Thyroid gland (tissue), 4 donors: ENCODE measurements around the gene RALGPS2. TPM values are rescaled to one million over a fixed set of nuclear protein-coding genes. Genes with fewer than 3 reads are reported as not detected.

Experiments used
- DNase-seq, 2 donors: peaks; one replicate each; pipeline ENCODE4 v3.0.0-alpha.2; 2019
- H3K27ac ChIP-seq, 3 donors: fragments of 200-600 bp; sonication (generic); 1 replicate in 2 of 3; 2 replicates in 1 of 3; pipeline ENCODE4 v1.5.1; 2016 to 2019; ENCODE audit warnings: mild to moderate bottlenecking in 1 of 3, moderate library complexity in 1 of 3
- H3K27me3 ChIP-seq: fragments of 200-600 bp; sonication (generic); one replicate; pipeline ENCODE4 v1.5.1; 2019
- H3K36me3 ChIP-seq, 2 donors: fragments of 200-600 bp; sonication (generic); one replicate each; pipeline ENCODE4 v1.5.1; 2016 to 2019
- H3K4me1 ChIP-seq, 2 donors: fragments of 200-600 bp; sonication (generic); one replicate each; pipeline ENCODE4 v1.5.1; 2017 to 2019
- H3K4me3 ChIP-seq, 3 donors: fragments of 200-600 bp; sonication (generic); replicated peaks in 1 of 3; 1 replicate in 2 of 3; 2 replicates in 1 of 3; pipeline ENCODE4 v1.5.1; 2016; ENCODE audit warnings: mild to moderate bottlenecking in 1 of 3
- H3K9me3 ChIP-seq: fragments of 200-600 bp; sonication (generic); one replicate; pipeline ENCODE4 v1.5.1; 2017
- POLR2A ChIP-seq, 2 donors: fragments of 450-650 bp; IDR thresholded peaks; one replicate each; pipeline ENCODE4 v1.6.1; 2017; ENCODE audit warnings: antibody characterized with exemption in 2 of 2, mild to moderate bottlenecking in 2 of 2, moderate library complexity in 1 of 2
- WGBS, 2 donors: methylation state at CpG; one replicate each; pipeline ENCODE4 v1.1.5; 2017; 5-methylcytosine and 5-hydroxymethylcytosine counted together
- intact Hi-C: fragments of 100-400 bp; cut with DNase I; formaldehyde crosslinking; loops from one replicate; pipeline ENCODE4 v1.15.1; 2023
- total RNA-seq, 4 donors: library from RNA; depleted of rRNA; stranded (reverse); fragments of >200 nt; gene quantifications; one replicate each; pipeline ENCODE4 v1.2.3, GENCODE V29; 2016
- TF ChIP-seq, protein P1 (sequence below), 6 experiments: fragments of 200-600 bp in 3 of 6; fragments of 450-650 bp in 3 of 6; sonication (generic) in 3 of 6; IDR thresholded peaks; one replicate each; pipeline ENCODE4 v1.5.1; 2016 to 2019; ENCODE audit warnings: antibody characterized with exemption in 6 of 6, mild to moderate bottlenecking in 2 of 6, inconsistent platforms in 1 of 6, moderate library complexity in 1 of 6

RALGPS2 gene
- total RNA-seq, 4 donors from 2014 or later: 15.3 to 31.4 (median 17.7) TPM

DNA sequence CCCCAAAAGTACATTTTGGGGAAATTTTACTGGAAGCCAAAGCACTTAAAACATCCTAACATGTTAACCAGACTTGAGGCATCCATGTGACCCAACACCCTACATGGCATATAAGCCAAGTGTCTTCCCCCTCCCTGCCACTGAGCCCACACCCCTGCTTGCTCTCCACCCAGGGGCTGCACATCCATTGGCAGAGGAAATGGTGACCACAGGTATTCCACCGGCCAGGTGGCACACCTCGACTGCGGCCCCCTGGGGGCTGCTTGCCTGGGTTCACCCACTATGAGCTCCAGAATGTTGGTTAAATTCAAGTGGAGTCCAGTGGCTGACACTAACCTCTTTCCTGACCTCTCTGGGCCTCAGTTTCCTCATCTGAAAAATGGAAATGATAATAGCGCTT is 236.3 kb downstream of the RALGPS2 start:
- TF ChIP-seq, protein P1, sequence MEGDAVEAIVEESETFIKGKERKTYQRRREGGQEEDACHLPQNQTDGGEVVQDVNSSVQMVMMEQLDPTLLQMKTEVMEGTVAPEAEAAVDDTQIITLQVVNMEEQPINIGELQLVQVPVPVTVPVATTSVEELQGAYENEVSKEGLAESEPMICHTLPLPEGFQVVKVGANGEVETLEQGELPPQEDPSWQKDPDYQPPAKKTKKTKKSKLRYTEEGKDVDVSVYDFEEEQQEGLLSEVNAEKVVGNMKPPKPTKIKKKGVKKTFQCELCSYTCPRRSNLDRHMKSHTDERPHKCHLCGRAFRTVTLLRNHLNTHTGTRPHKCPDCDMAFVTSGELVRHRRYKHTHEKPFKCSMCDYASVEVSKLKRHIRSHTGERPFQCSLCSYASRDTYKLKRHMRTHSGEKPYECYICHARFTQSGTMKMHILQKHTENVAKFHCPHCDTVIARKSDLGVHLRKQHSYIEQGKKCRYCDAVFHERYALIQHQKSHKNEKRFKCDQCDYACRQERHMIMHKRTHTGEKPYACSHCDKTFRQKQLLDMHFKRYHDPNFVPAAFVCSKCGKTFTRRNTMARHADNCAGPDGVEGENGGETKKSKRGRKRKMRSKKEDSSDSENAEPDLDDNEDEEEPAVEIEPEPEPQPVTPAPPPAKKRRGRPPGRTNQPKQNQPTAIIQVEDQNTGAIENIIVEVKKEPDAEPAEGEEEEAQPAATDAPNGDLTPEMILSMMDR (IDR thresholded peaks at IDR 0.05): no peak
- TF ChIP-seq POLR2A (IDR thresholded peaks at IDR 0.05): no peak
- no peak for DNase-seq
- Histone ChIP-seq H3K36me3 (no peaks in the 10 kb centered on the region), H3K4me3 (no peak overlapping the region), H3K9me3 (no peaks in the 10 kb centered on the region), H3K27me3 (no peaks in the 10 kb centered on the region), H3K27ac (no peak overlapping the region), H3K4me1 (peaks cover 0 to 10% of the 10 kb centered on the region in 2 donors)
- intact Hi-C loops: no loop called here
- WGBS, 2 donors: 99 to 100% methylated on average over 1 to 4 of the region's 4 CpGs

DNA sequence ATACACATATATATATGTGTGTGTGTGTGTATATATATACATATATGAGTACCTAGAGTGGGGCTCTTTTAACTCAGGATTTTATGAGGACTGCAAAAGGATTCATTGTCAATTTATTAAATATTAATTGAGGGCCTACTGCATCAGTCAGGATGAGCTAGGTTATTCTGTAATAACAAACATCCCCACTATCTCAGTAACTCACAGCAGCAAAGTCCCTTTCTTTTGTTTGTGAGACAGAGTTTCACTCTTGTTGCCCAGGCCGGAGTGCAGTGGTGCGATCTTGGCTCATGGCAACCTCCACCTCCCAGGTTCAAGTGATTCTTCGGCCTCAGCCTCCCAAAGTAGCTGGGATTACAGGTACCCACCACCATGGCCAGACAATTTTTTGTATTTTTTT is 236.8 kb downstream of the RALGPS2 start:
- intact Hi-C loops: no loop called here

DNA sequence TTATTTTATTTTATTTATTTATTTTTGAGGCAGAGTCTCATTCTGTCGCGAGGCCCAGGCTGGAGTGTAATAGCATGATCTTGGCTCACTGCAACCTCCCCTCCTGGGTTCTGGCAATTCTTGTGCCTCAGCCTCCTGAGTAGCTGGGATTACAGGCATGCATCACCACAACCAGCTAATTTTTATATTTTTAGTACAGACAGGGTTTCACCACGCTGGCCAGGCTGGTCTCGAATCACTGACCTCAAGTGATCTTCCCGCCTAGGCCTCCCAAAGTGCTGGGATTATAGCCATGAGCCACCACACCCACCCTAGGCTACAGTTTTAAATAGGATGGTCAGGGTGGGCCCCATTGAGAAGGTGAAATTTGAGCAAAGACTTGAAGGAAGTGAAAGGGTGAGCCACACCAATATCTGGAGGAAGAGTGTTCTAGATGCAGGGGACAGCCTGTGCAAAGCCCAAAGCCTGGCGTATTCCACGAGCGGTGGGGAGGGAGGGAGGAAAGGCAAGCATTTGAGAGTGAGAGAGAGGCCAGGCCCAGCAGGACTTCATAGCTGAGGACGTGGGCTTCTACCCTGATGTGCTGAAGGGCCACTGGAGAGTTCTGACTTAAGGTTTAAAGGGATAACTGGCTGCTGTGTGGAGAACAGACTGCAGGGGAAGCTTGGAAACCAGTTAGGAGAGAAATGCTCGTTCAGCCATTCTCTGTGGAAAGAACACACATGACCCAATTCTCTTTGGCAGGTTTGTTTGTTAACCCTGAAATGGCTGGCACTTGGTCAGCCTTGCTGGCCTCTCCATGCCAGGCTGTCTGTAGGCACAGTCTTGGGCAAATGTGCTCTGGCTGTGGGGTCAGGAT is 238.0 kb downstream of the RALGPS2 start:
- no peak for TF ChIP-seq POLR2A (IDR thresholded peaks at IDR 0.05)
- TF ChIP-seq, protein P1 (IDR thresholded peaks at IDR 0.05): no peak
- no peaks in the 10 kb centered on the region for H3K36me3 ChIP-seq
- no peaks in the 10 kb centered on the region for H3K27me3 ChIP-seq
- intact Hi-C loops: no loop called here
- peaks cover 0 to 10% of the 10 kb centered on the region in 2 donors for H3K4me1 ChIP-seq
- no peaks in the 10 kb centered on the region for H3K9me3 ChIP-seq
- WGBS, 2 donors: 36 to 46% methylated on average over 10 of the region's 10 CpGs
- peak; percentile 28 to 36 for DNase-seq
- no peak overlapping the region for H3K4me3 ChIP-seq
- peak overlapping the region in 1 of 3 donors; percentile 13 for H3K27ac ChIP-seq

More for the DNA sequence above, 236.8 kb downstream of the RALGPS2 start:
- Histone ChIP-seq H3K4me3 (no peak overlapping the region), H3K4me1 (peaks cover 0 to 10% of the 10 kb centered on the region in 2 donors), H3K9me3 (no peaks in the 10 kb centered on the region), H3K27ac (no peak overlapping the region), H3K27me3 (no peaks in the 10 kb centered on the region), H3K36me3 (no peaks in the 10 kb centered on the region)
- TF ChIP-seq, protein P1 (IDR thresholded peaks at IDR 0.05): no peak
- TF ChIP-seq POLR2A (IDR thresholded peaks at IDR 0.05): no peak
- no peak for DNase-seq
- 100% methylated on average over 3 of the region's 3 CpGs for WGBS, 2 donors

DNA sequence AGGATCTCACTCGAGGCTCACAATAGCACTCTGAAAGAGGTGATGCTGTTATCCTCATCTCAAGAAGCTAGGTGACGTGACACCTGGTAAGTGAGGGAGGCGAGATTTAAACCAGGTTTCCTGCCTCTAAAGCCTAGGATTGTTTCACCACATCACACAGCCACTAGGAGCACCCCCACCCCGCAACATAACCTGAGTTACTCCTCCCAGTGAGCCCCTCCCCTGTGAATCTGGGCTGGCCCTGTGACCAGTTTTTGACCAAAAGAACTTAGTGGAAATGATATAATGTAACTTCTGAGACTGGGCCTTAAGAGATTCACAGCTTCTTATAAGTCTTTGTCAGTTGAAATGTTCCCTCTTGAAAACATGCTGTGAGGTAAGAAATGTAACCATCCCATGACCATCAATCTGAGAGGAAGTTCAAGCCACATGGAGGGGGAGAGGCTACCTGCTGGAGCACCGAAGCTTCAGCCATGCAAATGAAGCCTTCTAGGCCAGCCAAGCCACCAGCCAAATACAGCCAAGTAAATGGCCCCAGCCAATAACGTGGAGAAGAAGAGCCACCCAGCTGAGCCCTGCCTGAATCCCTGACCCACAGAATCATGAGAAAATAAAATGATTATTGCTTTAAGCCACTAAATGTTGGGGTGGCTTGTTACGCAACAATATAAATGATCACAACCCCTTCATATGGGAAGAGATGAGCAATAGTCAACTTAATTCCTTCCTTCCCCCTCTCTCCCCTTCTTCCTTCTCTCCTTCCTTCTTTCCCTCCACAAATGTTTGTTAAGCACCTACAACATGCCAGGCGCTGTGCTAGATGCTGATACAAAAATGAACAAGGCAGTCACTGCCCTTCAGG is 239.7 kb downstream of the RALGPS2 start:
- no peak for DNase-seq
- 94 to 96% methylated on average over 8 of the region's 8 CpGs for whole genome bisulfite sequencing, 2 donors
- no peaks in the 10 kb centered on the region for H3K36me3 ChIP-seq
- no peaks in the 10 kb centered on the region for H3K9me3 ChIP-seq
- intact Hi-C loops: no loop called here
- peaks cover 0 to 10% of the 10 kb centered on the region in 2 donors for H3K4me1 ChIP-seq
- no peak for TF ChIP-seq POLR2A (IDR thresholded peaks at IDR 0.05)
- TF ChIP-seq, protein P1 (IDR thresholded peaks at IDR 0.05): no peak
- H3K4me3 ChIP-seq: no peak overlapping the region
- H3K27me3 ChIP-seq: no peaks in the 10 kb centered on the region
- no peak overlapping the region for H3K27ac ChIP-seq
